DMS153 treated with DMSO at 0.1 percent for 48 hours (cell line): ENCODE results near the gene OR6C75.
"Not testable (repeated sequence)": the region's sequence is repeated elsewhere in the genome, so short reads cannot be mapped to it uniquely, and the experiment has no call there.

Experiments
- DNase-seq: peaks from one replicate; lab custom pipeline; 2025; ENCODE audit not compliant: unreplicated experiment; lab: John Stamatoyannopoulos, UW

The OR6C75 gene

GRCh38 chr12:55362675-55363074 lies at the start of gene OR6C75:
OR6C75 (plus strand) TSS chr12:55362975; CDS start chr12:55365111, 2,136 bp downstream.
- DNase-seq: no peak

- DNase-seq: no peak
Measured at GRCh38 chr12:55314043-55314442, 48.7 kb upstream of the OR6C75 start, which contains the start of gene OR6C1. OR6C1 (plus strand) TSS chr12:55314343; CDS start chr12:55320600, 6,257 bp downstream.

GRCh38 chr12:55320201-55320600 lies 42.6 kb upstream of the OR6C75 start:
- DNase-seq: no peak

- DNase-seq: not testable (repeated sequence)
Measured at GRCh38 chr12:55325801-55326200, 37.0 kb upstream of the OR6C75 start.

- no peak for DNase-seq
Measured at GRCh38 chr12:55330446-55330845, 32.3 kb upstream of the OR6C75 start, which contains the start of gene OR6C3. OR6C3 (plus strand) TSS chr12:55330746; CDS start chr12:55331701, 955 bp downstream.

DNA sequence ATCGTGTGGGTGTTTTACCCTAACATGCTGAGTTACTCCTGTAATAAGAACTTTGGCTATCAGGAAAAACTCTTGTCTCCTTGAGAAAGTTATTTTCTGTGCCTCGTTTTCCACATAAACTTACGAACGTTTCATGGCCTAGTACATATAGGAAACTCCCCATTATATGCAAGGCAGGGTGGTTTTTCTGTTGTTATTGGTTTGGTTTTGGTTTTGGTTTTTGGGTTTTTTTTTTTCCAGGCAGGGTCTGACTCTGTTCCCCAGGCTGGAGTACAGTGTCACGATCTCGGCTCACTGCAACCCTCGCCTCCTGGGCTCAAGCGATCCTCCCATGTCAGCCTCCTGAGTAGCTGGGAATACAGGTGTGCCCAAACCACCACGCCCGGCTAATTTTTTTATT lies 26.8 kb upstream of the OR6C75 start:
- DNase-seq: no peak

GRCh38 chr12:55355338-55355737 lies 7.4 kb upstream of the OR6C75 start:
- not testable (repeated sequence) for DNase-seq

DNA sequence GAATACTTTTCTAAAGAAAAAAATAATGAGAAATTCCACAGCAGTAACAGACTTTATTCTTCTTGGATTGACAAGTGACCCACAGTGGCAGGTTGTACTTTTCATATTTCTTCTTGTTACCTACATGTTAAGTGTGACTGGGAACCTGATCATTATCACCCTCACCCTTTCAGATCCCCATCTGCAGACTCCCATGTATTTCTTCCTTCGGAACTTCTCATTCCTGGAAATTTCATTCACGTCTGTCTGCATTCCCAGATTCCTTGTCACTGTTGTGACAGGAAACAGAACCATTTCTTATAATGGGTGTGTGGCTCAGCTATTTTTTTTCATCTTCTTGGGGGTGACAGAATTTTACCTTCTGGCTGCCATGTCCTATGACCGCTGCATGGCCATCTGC lies 2.3 kb downstream of the OR6C75 start:
- no peak for DNase-seq

- no peak for DNase-seq
Measured at GRCh38 chr12:55372521-55372920, 9.7 kb downstream of the OR6C75 start.

GRCh38 chr12:55385891-55386290 lies 23.1 kb downstream of the OR6C75 start:
- DNase-seq: no peak

DNA sequence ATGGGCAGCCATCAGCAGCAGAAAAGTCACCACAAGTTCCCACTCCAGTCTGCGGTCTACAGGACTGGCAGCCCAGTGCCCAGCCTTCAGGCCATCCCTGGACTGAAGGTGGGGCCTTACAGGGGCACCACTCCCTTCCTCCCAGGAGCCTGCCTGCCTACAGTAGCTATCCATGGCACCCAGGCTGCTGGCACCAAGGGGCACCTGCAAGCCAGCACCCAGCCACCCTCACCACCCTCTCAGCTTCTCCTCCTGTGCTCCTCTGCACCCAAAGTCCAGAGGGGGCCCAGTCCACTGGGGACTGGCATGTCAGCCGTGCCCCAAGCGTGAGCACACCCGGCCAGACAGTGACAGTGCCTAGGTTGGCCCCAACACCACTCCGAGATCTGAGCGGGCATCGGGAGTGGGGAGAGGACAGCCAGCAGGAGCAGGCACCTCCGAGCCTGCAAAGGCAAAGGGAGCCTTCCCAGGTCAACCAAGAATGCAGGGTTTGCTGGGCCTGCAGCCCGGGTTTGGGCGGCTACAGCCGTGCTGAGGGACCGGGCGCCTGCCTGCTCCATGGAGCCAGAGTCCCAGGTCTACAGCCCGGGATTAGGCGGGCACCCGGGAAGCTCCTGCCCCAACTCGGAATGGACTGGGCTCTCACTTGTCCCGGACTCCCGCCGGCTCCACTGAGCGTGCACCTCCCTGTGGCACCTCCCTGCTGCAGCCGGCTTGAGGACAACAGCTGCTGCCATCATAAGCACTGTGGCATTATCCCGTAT lies 29.4 kb downstream of the OR6C75 start:
- DNase-seq: no peak

GRCh38 chr12:55396326-55396725 lies 33.6 kb downstream of the OR6C75 start:
- DNase-seq: no peak

- no peak for DNase-seq
Measured at GRCh38 chr12:55400229-55400628, 37.5 kb downstream of the OR6C75 start, which contains the start of gene OR6C65. OR6C65 (plus strand) TSS chr12:55400529; CDS start chr12:55400529, 0 bp downstream.

DNA sequence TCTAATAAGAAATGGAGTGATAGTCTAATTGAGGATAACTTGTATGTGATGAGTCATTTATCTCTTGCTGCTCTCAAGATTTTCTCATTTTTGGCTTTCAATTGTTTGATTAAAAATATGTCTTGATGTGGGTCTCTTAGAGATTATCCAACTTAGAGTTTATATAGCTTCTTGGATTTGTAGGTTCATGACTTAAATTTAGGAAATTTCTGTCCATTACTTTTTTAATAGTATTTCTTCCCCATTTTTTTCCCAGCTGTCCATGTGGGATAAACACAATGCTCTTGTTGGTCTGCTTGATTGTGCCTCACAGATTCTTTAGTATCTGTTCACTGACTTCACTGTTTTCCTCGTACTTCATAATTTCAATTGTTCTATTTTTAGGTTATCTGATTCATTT lies 45.1 kb downstream of the OR6C75 start:
- DNase-seq: no peak

DNA sequence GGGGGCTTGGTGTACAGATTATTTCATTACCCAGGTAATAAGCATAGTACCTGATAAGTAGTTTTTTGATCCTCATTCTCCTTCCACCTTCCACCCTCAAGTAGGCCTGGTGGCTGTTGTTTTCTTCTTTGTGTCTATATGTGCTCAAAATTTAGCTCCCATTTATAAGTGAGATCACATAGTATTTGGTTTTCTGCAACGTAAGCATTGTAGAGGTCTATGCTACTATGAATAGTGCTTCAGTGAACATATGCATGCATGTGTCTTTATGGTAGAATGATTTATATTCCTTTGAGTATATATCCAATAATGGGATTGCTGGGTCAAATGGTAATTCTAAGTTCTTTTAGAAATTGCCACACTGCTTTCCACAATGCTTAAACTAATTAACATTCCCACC lies 46.4 kb downstream of the OR6C75 start:
- DNase-seq: not testable (repeated sequence)

GRCh38 chr12:55412138-55412537 lies 49.4 kb downstream of the OR6C75 start:
- DNase-seq: not testable (repeated sequence)

GRCh38 chr12:55413498-55414388 lies 51.0 kb downstream of the OR6C75 start:
- not testable (repeated sequence) for DNase-seq

DNA sequence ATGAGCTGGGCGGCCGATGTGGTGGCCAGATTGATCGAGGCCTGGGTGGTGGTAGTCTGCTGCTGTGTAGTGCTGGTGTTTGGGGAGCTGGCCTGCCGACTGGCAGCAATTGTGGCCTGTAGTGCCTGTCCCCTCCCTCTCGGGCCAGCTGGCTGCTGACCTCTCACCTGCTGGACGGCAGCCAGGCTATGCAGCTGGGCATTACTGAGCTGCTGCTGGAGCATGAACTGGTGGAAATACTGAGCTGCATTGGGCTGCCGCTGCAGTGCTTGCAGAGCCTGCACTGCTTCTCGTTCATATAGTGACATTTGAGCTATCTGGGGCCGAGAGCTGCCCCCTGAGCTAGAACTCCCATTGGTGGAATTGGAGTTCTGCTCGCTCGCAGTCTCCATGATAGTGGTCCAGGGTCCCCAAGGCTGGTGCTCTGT lies 51.6 kb downstream of the OR6C75 start:
- not testable (repeated sequence) for DNase-seq

DNA sequence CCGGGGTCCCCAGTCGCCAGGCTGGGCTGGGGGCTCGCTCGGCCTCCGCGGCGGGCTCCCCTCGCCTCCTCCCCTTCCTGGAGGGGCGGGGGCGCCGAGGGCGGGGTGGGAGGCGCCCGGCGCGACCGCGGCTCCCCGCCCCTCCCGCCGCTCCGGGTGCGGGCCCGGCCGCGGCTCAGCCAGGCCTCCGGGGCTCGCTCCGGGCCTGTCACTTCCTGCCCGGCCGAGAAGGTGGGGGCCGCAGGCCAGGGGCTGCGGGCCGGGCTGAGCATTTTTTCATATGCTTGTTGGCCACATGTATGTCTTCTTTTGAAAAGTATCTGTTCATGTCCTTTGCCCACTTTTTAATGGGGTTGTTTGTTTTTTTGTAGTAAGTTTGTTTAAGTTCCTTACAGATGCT lies 52.1 kb downstream of the OR6C75 start:
- DNase-seq: not testable (repeated sequence)

DNA sequence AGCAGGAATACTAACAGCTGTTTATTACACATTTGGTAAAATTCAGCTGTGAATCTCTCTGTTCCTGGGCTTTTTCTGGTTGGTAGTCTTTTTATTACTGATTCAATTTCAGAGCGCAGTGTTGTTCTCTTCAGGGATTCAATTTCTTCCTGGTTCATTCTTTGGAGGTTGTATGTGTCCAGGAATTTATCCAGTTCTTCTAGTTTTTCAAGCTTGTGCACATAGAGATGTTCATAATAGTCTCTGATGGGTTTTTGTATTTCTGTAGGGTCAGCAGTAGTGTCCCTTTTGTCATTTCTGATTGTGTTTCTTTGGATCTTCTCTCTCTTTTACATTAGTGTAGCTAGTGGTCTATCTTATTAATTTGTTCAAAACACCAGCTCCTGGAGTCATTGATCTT lies 54.2 kb downstream of the OR6C75 start:
- no peak for DNase-seq
